DOHH2 (cell line): ENCODE results near the gene USF3.

ENCODE experiments used
- EZH2phosphoT487 ChIP-seq: fragments of 200-600 bp; sonication (generic); IDR thresholded peaks from 2 replicates; pipeline ENCODE4 v1.6.1; 2017; ENCODE audit warnings: borderline replicate concordance, mild to moderate bottlenecking, antibody characterized with exemption, low read length, moderate library complexity, mixed read lengths
- TF ChIP-seq, protein P1 (sequence below): fragments of 200-600 bp; sonication (generic); IDR thresholded peaks from one replicate; pipeline ENCODE4 v1.5.1; 2014; ENCODE audit warnings: antibody characterized with exemption, mild to moderate bottlenecking, low read depth, low read length; ENCODE audit not compliant: poor library complexity, severe bottlenecking

- no peak for TF ChIP-seq EZH2phosphoT487
- TF ChIP-seq, protein P1, sequence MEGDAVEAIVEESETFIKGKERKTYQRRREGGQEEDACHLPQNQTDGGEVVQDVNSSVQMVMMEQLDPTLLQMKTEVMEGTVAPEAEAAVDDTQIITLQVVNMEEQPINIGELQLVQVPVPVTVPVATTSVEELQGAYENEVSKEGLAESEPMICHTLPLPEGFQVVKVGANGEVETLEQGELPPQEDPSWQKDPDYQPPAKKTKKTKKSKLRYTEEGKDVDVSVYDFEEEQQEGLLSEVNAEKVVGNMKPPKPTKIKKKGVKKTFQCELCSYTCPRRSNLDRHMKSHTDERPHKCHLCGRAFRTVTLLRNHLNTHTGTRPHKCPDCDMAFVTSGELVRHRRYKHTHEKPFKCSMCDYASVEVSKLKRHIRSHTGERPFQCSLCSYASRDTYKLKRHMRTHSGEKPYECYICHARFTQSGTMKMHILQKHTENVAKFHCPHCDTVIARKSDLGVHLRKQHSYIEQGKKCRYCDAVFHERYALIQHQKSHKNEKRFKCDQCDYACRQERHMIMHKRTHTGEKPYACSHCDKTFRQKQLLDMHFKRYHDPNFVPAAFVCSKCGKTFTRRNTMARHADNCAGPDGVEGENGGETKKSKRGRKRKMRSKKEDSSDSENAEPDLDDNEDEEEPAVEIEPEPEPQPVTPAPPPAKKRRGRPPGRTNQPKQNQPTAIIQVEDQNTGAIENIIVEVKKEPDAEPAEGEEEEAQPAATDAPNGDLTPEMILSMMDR, result no peak
These were observed 15.7 kb upstream of the USF3 start for GRCh38 chr3:113712129-113712528.
